ENCODE measurements around the gene ZMIZ2. TPM values are rescaled to one million over a fixed set of nuclear protein-coding genes. Genes with fewer than 3 reads are reported as not detected.

Gene ZMIZ2
- total RNA-seq, 1 experiment from 2014 or later = 91.3 TPM

DNA sequence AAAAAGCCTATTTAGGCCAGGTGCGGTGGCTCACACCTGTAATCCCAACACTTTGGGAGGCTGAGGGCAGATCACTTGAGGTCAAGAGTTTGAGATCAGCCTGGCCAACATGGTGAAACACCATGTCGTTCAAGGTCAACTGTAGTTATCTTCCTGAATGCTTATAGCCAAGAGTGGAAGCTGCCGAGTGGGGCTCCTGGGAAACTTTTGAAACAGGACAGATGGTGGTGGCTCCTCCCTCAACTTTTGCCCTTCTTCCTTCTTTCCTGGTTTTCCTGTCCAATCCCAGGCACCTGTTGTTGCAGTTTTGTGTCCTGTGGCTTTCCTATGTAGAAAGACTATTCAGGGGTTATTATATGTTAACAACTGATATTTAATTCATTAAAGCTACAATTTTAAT is 39.1 kb downstream of the ZMIZ2 start:
- CTCF ChIA-PET = no interaction called here
- RAD21 ChIA-PET (ENCODE audit: low non-redundant PET in 1 of 2, low total read pairs in 2 of 2, uncharacterized antibody in 2 of 2, unreplicated experiment in 2 of 2) = no interaction called here
- H2AFZ ChIP-seq (ENCODE audit: low read depth, low read length, poor library complexity, severe bottlenecking) = no peak overlapping the region
- no peak overlapping the region for H3K4me3 ChIP-seq (replicated peaks in 1 of 2; ENCODE audit: low read depth in 1 of 2, low read length in 2 of 2)
- H4K20me1 ChIP-seq (ENCODE audit: insufficient read depth) = no peaks in the 10 kb centered on the region
- peaks cover 0 to 5% of the 10 kb centered on the region in 2 experiments; a peak in 1 of 4 replicates for H3K9me3 ChIP-seq (ENCODE audit: control insufficient read depth in 1 of 2, insufficient read depth in 1 of 2, low read depth in 1 of 2, low read length in 2 of 2)
- no TSS peak for BruUV-seq (replicated peaks)
- no peak for DNase-seq (ENCODE audit: low read depth, low spot score)
- H3K4me1 ChIP-seq (ENCODE audit: control insufficient read depth in 1 of 2, insufficient read depth in 2 of 2, low read length in 2 of 2) = no peaks in the 10 kb centered on the region
- no peak overlapping the region for H3K4me2 ChIP-seq (ENCODE audit: low read length)
- intact Hi-C loops (cut with micrococcal nuclease) = no loop called here
- H3K27me3 ChIP-seq (ENCODE audit: insufficient read depth, low read length) = no peaks in the 10 kb centered on the region
- no peaks in the 10 kb centered on the region for H3K79me2 ChIP-seq (ENCODE audit: insufficient read depth, low read length)
- H3K27ac ChIP-seq (ENCODE audit: low read depth, low read length) = no peak overlapping the region
- no peak overlapping the region for H3K9ac ChIP-seq (ENCODE audit: low read length)
- POLR2A ChIA-PET = no interaction called here
- TF ChIP-seq EZH2phosphoT487 (IDR thresholded peaks at IDR 0.05; ENCODE audit: borderline replicate concordance) (no peak), SRF (IDR thresholded peaks at IDR 0.05; ENCODE audit: low read depth) (no peak), EZH2 (IDR thresholded peaks at IDR 0.05) (no peak)
- no peaks in the 10 kb centered on the region for H3K9me2 ChIP-seq (ENCODE audit: insufficient read depth)
- H3K36me3 ChIP-seq (ENCODE audit: control insufficient read depth in 1 of 2, insufficient read depth in 2 of 2, low read length in 2 of 2) = no peaks in the 10 kb centered on the region
- no peak for ATAC-seq

DNA sequence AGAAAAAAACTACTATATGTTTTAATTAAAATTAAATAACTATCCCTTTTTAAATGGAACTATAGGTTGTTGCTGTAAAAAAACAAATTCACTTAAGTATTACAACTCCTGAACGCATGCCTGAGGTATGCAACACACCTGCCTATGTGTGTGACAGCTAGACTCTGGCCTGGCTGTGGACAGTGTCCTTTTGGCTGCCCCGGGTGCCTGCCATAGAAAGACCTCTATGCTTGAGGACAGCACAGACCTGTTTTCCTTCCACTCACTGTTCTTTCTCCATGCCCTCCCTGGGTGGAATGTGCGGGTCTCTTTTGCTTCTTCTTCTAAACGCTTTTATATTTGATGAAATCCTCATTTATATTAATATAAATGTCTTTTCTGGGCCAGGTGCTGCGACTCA is 41.3 kb downstream of the ZMIZ2 start:
- Histone ChIP-seq H4K20me1 (ENCODE audit: insufficient read depth) (no peaks in the 10 kb centered on the region), H3K4me3 (replicated peaks in 1 of 2; ENCODE audit: low read depth in 1 of 2, low read length in 2 of 2) (no peak overlapping the region), H3K27me3 (ENCODE audit: insufficient read depth, low read length) (no peaks in the 10 kb centered on the region), H2AFZ (ENCODE audit: low read depth, low read length, poor library complexity, severe bottlenecking) (no peak overlapping the region), H3K79me2 (ENCODE audit: insufficient read depth, low read length) (no peaks in the 10 kb centered on the region), H3K27ac (ENCODE audit: low read depth, low read length) (no peak overlapping the region), H3K4me1 (ENCODE audit: control insufficient read depth in 1 of 2, insufficient read depth in 2 of 2, low read length in 2 of 2) (peaks cover 0 to 14% of the 10 kb centered on the region in 2 experiments; a peak in 1 of 4 replicates), H3K36me3 (ENCODE audit: control insufficient read depth in 1 of 2, insufficient read depth in 2 of 2, low read length in 2 of 2) (no peaks in the 10 kb centered on the region), H3K9me3 (ENCODE audit: control insufficient read depth in 1 of 2, insufficient read depth in 1 of 2, low read depth in 1 of 2, low read length in 2 of 2) (no peaks in the 10 kb centered on the region), H3K9ac (ENCODE audit: low read length) (no peak overlapping the region), H3K4me2 (ENCODE audit: low read length) (no peak overlapping the region), H3K9me2 (ENCODE audit: insufficient read depth) (no peaks in the 10 kb centered on the region)
- DNase-seq (ENCODE audit: low read depth, low spot score) (no peak), ATAC-seq (no peak)
- BruUV-seq (replicated peaks) = no TSS peak
- POLR2A ChIA-PET = no interaction called here
- no peak for TF ChIP-seq RAD21 (IDR thresholded peaks at IDR 0.05; ENCODE audit: low read depth)
- no peak for TF ChIP-seq EZH2 (IDR thresholded peaks at IDR 0.05)
- TF ChIP-seq, protein P1, sequence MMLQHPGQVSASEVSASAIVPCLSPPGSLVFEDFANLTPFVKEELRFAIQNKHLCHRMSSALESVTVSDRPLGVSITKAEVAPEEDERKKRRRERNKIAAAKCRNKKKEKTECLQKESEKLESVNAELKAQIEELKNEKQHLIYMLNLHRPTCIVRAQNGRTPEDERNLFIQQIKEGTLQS (IDR thresholded peaks at IDR 0.05) = no peak
- no peak for TF ChIP-seq SRF (IDR thresholded peaks at IDR 0.05; ENCODE audit: low read depth)
- TF ChIP-seq POLR2AphosphoS5 (IDR thresholded peaks at IDR 0.05; ENCODE audit: low read depth, low read length) = no peak
- no peak for TF ChIP-seq ELF1 (IDR thresholded peaks at IDR 0.05; ENCODE audit: borderline replicate concordance, low read depth)
- TF ChIP-seq TCF7L2 (IDR thresholded peaks at IDR 0.05; ENCODE audit: borderline replicate concordance, extremely low read depth, insufficient read depth, insufficient read length) = no peak
- TF ChIP-seq, protein P2, sequence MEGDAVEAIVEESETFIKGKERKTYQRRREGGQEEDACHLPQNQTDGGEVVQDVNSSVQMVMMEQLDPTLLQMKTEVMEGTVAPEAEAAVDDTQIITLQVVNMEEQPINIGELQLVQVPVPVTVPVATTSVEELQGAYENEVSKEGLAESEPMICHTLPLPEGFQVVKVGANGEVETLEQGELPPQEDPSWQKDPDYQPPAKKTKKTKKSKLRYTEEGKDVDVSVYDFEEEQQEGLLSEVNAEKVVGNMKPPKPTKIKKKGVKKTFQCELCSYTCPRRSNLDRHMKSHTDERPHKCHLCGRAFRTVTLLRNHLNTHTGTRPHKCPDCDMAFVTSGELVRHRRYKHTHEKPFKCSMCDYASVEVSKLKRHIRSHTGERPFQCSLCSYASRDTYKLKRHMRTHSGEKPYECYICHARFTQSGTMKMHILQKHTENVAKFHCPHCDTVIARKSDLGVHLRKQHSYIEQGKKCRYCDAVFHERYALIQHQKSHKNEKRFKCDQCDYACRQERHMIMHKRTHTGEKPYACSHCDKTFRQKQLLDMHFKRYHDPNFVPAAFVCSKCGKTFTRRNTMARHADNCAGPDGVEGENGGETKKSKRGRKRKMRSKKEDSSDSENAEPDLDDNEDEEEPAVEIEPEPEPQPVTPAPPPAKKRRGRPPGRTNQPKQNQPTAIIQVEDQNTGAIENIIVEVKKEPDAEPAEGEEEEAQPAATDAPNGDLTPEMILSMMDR (IDR thresholded peaks at IDR 0.05 in 2 of 3, conservative IDR thresholded peaks at IDR 0.05 in 1 of 3; ENCODE audit: borderline replicate concordance in 1 of 3, insufficient read depth in 1 of 3, low read depth in 2 of 3, low read length in 2 of 3) = no peak
- CTCF ChIA-PET = no interaction called here
- RAD21 ChIA-PET (ENCODE audit: low non-redundant PET in 1 of 2, low total read pairs in 2 of 2, uncharacterized antibody in 2 of 2, unreplicated experiment in 2 of 2) = no interaction called here
- intact Hi-C loops (cut with micrococcal nuclease) = loop anchor here (10.0 kb wide), 1 partner anchor 135 kb away; no protein-coding TSS in a partner anchor

Data from HCT116 (cell line).